Cardiac muscle cell (in vitro differentiated cells and primary cell): ENCODE measurements around the gene MRTFB. TPM values are rescaled to one million over a fixed set of nuclear protein-coding genes. Genes with fewer than 3 reads are reported as not detected.

ENCODE experiments used
- DNase-seq, 2 donors: peaks; one replicate each; pipeline versions ENCODE4 v3.0.0 to v3.0.0-alpha.2; 2010 to 2017; ENCODE audit warnings: low read depth in 1 of 2, low spot score in 1 of 2
- H3K27ac ChIP-seq: fragments of 200-600 bp; sonication (generic); 2 replicates; pipeline ENCODE4 v1.5.1; 2016
- H3K27me3 ChIP-seq: fragments of 200-600 bp; sonication (generic); 2 replicates; pipeline ENCODE4 v1.6.0; 2016; ENCODE audit warnings: control low read depth
- H3K36me3 ChIP-seq: fragments of 200-600 bp; sonication (generic); 2 replicates; pipeline ENCODE4 v1.5.1; 2016; ENCODE audit warnings: control low read depth
- H3K4me1 ChIP-seq: fragments of 200-600 bp; sonication (generic); 2 replicates; pipeline ENCODE4 v1.8.1; 2017; ENCODE audit warnings: low read depth, mild to moderate bottlenecking, mixed run types
- H3K4me3 ChIP-seq: fragments of 200-600 bp; sonication (generic); 2 replicates; pipeline ENCODE4 v1.5.1; 2016; ENCODE audit warnings: mild to moderate bottlenecking
- H3K9me3 ChIP-seq: fragments of 200-600 bp; sonication (generic); 2 replicates; pipeline ENCODE4 v1.5.1; 2017; ENCODE audit warnings: low read depth, mild to moderate bottlenecking, control low read depth
- polyA plus RNA-seq: library from polyadenylated mRNA; unstranded; fragments of >200 nt; fragmentation: Nextera tagmentation; extraction: Ambion mirVana; gene quantifications from 2 replicates; pipeline ENCODE4 v1.2.1, GENCODE V29; 2016
- total RNA-seq: library from RNA; depleted of rRNA; stranded (reverse); fragments of >200 nt; gene quantifications from 2 replicates; pipeline ENCODE4 v1.2.3, GENCODE V29; 2016
- TF ChIP-seq, protein P1 (sequence below): IDR thresholded peaks from 2 replicates; pipeline ENCODE4 v1.5.1; 2012; ENCODE audit warnings: low read depth, mild to moderate bottlenecking, low read length

The MRTFB gene
- total and polyA plus RNA-seq, 2 experiments from 2014 or later = 9.4 to 27.9 TPM

DNA sequence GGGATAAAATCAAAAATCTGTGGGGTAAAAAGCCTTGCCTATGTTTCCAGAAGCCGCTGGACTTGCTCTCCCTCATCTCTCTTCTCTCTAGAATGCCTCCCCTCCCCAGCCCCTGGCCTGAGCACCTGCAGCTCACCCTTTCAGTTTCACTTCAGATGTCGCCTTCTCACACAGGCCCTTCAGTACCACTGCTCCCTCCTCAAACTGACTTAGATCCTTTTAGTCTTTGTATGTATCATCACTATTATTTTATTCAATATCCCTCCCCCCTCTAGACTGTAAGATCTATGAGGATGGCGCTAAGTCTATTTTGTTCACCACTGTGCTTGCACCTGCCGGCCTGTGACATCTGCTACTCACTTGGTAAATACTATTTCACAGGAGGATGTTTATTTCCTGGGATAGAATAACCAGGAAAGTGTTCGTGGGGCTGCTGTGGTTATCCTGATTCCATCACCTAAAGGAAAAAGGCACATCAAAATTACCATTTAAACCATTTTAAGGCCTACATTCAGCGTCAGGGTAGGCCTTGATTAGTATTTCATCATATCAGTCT is 122.3 kb downstream of the MRTFB start:
- no peaks in the 10 kb centered on the region for H3K9me3 ChIP-seq

DNA sequence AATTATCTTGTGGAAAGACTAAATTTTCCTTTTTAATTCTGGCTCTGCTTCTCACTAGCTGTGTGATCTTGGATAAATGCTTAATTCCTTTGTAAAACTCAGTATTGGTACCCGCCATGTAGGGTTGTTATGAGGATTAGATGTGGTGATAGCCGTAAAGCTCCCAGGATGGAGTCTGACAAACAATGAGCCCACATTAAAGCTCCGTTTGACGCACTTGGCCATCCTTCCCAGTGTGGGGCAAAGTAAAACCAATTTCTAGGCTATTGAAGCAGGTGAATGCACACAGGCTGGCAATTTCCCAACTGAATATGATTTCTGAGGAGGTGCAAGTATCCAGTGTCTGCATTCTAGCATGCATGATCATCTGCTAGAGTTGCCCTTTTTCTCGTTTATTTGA is 123.6 kb downstream of the MRTFB start:
- Histone ChIP-seq H3K9me3 (no peaks in the 10 kb centered on the region), H3K4me3 (no peak overlapping the region), H3K27ac (no peak overlapping the region), H3K36me3 (no peaks in the 10 kb centered on the region), H3K4me1 (peaks cover 29% of the 10 kb centered on the region), H3K27me3 (no peaks in the 10 kb centered on the region)
- no peak for DNase-seq
- TF ChIP-seq, protein P1, sequence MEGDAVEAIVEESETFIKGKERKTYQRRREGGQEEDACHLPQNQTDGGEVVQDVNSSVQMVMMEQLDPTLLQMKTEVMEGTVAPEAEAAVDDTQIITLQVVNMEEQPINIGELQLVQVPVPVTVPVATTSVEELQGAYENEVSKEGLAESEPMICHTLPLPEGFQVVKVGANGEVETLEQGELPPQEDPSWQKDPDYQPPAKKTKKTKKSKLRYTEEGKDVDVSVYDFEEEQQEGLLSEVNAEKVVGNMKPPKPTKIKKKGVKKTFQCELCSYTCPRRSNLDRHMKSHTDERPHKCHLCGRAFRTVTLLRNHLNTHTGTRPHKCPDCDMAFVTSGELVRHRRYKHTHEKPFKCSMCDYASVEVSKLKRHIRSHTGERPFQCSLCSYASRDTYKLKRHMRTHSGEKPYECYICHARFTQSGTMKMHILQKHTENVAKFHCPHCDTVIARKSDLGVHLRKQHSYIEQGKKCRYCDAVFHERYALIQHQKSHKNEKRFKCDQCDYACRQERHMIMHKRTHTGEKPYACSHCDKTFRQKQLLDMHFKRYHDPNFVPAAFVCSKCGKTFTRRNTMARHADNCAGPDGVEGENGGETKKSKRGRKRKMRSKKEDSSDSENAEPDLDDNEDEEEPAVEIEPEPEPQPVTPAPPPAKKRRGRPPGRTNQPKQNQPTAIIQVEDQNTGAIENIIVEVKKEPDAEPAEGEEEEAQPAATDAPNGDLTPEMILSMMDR = no peak

More for the DNA sequence above, 122.3 kb downstream of the MRTFB start:
- Histone ChIP-seq H3K36me3 (no peaks in the 10 kb centered on the region), H3K4me3 (no peak overlapping the region), H3K4me1 (peaks cover 39% of the 10 kb centered on the region), H3K27me3 (no peaks in the 10 kb centered on the region), H3K27ac (no peak overlapping the region)
- TF ChIP-seq, protein P1 = no peak
- DNase-seq = no peak

DNA sequence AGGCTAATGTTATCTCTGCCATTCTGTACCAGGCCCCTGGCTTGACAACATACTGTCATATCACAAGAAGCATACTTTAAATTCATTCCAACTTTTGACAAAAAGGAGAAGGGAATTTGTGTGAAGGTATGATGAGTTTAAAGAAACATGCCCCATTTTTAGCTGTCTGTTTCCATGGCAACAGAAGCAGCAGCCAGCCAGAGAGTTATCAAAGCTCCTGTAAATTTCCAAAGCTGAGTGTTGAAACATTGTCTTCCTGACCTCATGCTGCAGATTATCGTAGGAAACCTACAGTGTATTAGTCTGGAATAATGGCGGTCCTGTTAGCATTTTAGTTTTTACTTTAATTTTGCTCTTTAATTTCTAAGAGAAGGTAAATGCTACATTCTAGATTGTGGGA is 124.9 kb downstream of the MRTFB start:
- DNase-seq = peak in 1 of 2 donors; percentile 72
- TF ChIP-seq, protein P1 = no peak
- no peaks in the 10 kb centered on the region for H3K36me3 ChIP-seq
- H3K4me3 ChIP-seq = no peak overlapping the region
- H3K27ac ChIP-seq = no peak overlapping the region
- no peaks in the 10 kb centered on the region for H3K9me3 ChIP-seq
- H3K27me3 ChIP-seq = no peaks in the 10 kb centered on the region
- peaks cover 16% of the 10 kb centered on the region for H3K4me1 ChIP-seq

DNA sequence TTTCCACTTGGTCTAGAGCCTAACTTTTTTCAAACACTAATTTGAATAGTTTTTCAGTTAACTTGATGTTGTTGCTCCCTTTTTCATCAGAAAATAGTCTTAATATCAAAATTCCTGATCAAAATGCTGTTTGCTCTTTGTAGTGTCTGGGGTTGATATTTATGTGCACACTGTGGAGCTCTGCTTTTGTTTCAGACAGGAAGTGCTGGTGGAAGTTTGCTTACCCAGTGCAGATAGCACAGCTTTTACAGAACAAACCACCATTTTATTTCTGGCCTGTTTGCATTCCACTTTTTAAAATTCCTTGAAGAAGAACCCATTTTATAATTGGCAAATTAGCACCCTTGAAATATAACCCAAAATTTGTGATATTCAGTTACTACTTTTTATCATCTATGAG is 125.4 kb downstream of the MRTFB start:
- H3K36me3 ChIP-seq = no peaks in the 10 kb centered on the region
- peaks cover 13% of the 10 kb centered on the region for H3K4me1 ChIP-seq
- H3K4me3 ChIP-seq = no peak overlapping the region
- peak in 1 of 2 donors; percentile 50 for DNase-seq
- no peak overlapping the region for H3K27ac ChIP-seq
- no peaks in the 10 kb centered on the region for H3K9me3 ChIP-seq
- no peaks in the 10 kb centered on the region for H3K27me3 ChIP-seq
- TF ChIP-seq, protein P1 = no peak

DNA sequence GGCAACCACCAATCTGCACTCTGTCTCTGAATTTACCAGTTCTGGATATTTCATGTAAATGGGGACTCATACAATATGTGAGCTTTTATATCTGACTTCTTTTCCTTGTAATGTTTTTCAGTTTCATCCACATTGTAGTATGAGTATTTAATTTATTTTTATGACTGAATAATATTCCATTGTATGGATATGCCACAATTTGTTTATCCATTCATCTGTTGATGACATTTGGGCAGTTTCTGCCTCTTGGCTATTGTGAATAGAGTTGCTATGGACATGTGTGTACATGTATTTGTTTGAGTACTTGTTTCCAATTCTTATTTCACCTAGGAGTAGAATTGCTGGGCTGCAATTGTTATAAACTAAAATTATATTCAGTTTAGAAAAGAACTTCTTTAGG is 126.9 kb downstream of the MRTFB start:
- TF ChIP-seq, protein P1 = no peak
- Histone ChIP-seq H3K4me3 (no peak overlapping the region), H3K27me3 (no peaks in the 10 kb centered on the region), H3K4me1 (peaks cover 8% of the 10 kb centered on the region), H3K9me3 (no peaks in the 10 kb centered on the region), H3K36me3 (no peaks in the 10 kb centered on the region), H3K27ac (no peak overlapping the region)
- no peak for DNase-seq
